Stimulated activated naive CD4-positive, alpha-beta T cell treated with Interleukin-2 at 50 U/mL for 16 hours (primary cell): ENCODE measurements around the gene ARPP21.
"Not testable (repeated sequence)": the region's sequence is repeated elsewhere in the genome, so short reads cannot be mapped to it uniquely, and the experiment has no call there.

ENCODE experiments used
- DNase-seq: peaks from one replicate; lab custom pipeline; 2025; lab: John Stamatoyannopoulos, UW

Gene ARPP21

DNA sequence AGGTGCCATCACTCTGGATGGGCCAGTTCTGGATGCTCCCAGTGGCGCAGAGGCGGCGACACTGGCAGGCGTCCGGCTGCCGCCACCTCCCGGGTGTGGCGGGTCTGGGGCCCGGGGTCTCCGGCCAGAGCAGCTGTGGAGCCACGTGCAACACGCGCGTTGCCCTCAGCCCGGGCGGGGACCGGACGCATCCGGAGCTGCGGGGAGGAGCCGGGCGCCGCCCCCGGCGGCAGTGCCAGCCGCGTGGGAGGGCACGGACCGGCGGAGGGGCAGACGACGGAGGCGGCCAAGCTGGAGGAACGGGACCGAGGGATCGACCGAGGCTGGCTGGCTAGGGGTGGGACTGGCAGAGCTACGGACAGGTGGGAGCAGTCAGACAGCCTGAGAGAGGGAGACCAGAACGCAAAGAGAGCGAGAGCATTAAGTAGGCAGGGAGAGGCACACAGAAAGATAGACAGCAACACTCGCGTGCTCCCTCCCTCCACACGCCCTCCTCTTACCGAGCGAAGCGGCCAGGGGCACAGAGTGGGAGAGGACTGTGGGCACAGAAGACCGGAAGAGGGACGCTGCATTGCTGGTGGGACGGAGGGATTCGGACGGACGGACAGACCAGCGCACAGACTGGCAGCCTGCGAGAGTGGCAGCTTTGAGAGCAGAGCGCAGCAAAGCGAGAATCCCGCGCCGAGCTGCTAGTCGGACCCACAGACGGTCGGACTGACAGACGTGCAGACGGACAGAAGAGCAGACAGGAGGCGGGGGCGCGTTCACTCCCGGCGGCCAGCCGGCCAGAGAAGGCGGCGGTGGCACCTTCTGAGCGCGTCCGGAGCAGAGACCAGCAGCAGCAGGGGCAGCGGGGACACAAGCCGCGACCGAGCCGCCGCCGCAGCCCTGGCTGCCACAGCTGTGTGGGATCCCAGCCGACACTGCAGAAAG lies at the start of gene ARPP21:
TSS of gene ARPP21 (plus strand) at position 272 of the 933 bp plus-strand sequence. CDS start 42,227 bp downstream, outside the sequence.
- DNase-seq = no peak

DNA sequence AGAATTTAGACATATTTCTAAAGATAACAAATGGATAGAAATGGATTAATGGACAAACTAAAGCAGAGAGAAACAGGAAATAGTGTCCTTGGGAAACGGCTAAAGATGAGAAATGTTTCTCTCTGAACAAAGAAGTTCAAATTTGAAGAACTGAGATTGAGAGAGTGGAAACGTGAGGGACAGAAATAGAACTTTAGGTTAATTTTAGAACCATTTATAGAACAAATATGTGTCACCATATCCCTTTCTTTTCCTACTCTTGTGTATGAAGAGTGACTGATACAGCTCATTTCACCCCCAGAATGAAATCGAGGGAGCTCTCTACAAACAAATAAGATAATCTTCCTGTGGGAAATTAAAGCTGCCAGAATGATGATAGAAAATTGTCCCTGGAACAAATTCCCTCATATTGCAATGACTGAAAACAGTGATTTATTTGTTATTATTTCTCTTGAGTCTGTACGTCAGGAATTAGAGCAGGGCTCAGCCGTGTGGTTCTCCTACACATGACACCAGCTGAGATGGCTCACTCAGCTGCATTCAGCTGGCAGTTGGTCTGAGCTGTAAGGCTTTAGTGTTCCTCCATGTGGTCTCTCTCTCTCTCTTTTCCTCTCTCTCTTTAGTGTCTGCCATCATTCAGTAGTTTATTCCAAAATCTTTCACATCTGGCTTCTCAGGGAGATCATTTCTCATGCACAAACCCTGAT lies 46.6 kb upstream of the ARPP21 start:
- no peak for DNase-seq

DNA sequence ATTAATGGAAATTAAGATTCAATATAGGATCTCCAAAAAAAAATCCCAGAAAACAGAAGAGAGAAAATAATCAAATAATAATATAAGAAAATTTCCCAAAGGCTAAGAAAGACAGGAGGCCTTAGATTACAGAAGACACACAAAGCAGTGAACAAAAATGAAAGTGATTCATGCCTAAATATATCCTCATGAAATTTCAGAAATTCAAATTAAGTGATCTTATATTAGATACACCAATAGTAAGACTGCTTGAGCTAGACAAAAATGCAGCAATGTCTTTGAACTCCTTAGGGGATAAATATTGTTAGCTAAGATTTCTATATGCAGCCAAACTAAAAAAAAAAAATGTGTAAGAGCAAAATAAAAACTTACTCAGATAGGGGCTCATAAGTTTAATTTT lies 44.6 kb upstream of the ARPP21 start:
- DNase-seq = no peak

DNA sequence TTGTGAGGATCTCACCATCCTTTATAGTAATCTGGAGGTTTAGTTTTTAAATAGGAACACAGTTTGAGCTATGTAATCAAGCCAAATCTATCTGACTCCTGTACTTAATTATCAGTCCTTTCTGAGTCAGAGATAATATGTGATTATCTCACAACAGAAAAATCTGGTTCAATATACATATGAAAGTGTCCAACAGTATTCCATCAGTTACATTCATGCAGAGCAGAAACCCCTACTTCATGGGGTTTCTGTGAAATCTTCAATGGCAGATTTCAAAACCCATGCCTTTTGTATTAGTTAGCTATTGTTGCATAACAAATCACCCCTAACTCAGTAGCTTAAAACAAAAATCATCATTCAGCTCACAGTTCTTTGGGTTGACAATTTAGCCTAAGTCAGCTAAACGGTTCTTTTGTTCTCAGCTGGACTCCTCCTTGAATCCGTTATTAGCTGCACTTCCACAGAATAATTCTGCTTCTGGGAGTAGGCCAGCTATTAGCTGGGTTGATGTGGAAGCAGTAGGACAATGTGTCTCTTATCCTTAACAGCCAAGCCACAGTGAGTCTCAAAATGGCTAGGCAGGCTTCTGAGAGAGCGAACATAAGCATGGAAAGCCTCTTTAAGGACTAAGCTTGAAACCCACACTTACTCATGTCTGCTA lies 42.9 kb upstream of the ARPP21 start:
- no peak for DNase-seq

GRCh38 chr3:35597490-35597889 lies 41.8 kb upstream of the ARPP21 start:
- no peak for DNase-seq

DNA sequence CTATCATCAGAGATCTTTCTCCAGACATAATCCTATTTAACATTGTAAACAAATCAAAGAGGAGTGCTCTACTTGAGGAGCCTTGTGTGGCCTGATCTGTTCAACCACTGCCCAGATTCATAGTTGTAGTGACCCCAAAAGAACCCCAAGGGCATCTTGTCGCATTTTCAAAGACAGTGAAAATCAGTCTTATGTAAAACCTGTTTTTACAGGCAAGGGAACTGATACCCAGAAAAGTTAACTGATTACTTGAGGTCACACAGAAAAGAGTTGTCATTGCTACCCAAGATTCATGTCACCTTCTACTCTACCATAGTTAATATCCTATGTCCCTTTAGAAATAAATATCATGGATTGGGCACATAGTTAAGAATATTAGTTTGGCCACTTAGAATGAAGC lies 40.5 kb upstream of the ARPP21 start:
- DNase-seq = no peak

DNA sequence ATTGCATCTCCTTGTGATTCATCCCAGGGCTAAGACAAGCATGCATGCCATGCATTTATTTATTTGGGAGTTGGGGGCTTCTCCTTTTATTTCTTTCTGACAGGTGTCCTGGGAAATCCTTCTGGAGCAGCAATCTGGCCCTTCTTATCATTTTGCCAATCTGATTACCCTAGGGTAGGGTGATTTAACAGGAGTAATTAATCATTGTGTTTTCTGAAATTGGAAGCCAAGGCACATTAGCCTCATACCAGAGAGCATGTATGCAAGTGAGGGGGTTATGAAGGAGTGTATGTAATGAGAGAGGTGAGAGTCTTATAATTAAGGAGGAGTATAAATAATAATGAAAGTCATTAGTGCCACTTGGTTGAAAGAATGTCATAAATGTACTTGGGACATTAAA lies 37.4 kb upstream of the ARPP21 start:
- no peak for DNase-seq

- no peak for DNase-seq
Measured at GRCh38 chr3:35602395-35602936, 36.9 kb upstream of the ARPP21 start.

DNA sequence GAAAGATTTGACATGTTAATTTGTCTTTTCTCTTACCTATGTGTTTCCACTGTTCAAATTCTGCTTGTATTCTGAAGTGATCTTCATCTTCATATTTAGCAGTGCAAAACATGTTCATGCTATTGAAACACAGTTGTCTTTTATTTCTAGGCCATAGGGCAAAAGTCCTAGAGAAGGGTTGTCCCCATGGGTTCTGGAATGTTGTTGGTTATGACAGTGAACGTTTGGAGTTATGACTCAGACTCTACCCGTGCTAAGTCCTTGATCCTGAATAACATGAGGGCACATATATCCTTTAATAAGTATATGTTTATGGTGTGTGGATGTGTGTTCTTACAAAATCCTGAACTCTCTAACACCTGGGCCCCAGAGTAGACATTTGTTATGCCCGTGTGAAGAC lies 23.0 kb upstream of the ARPP21 start:
- no peak for DNase-seq

- no peak for DNase-seq
Measured at GRCh38 chr3:35617370-35617769, 22.0 kb upstream of the ARPP21 start.

GRCh38 chr3:35620238-35620637 lies 19.1 kb upstream of the ARPP21 start:
- not testable (repeated sequence) for DNase-seq

GRCh38 chr3:35624698-35625097 lies 14.6 kb upstream of the ARPP21 start:
- DNase-seq = no peak

GRCh38 chr3:35633332-35634124 lies 5.8 kb upstream of the ARPP21 start:
- no peak for DNase-seq

- DNase-seq = no peak
Measured at GRCh38 chr3:35635407-35635806, 3.9 kb upstream of the ARPP21 start.

DNA sequence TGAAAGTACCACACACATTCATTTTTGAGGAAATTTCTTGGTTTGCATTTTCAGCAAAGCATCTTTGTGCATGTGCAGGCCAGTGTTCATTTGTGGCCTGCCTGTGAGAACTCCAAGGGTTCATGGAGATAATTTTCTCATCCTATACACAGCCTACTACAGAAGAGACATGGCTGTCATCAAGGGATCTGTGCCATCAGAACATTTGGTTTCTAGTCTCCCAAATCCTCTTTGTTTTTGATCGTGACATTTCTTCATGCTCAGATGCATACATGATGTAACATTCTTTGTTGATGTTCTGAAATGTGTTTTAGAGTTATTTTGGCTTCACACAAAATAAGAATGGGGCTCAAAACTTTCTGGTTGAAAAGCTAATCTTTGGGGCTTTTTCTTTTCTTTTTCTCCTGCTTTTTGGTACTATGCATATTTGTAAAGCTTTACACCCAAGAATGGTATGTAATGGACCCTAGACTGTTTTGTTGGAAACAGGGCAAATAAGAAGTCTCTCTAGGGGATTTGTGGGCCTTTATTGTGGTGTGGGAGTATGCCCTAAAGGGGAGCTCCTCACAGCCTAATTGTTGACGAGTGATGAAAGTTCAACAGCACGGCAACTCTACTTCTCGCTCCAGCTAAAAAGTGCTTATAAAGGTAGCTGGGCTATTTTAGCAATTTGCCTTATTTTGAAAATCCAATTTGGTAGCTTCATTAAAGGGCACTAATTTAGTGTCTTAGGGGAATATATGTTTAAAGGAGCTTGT lies 3.2 kb upstream of the ARPP21 start:
- DNase-seq = no peak

DNA sequence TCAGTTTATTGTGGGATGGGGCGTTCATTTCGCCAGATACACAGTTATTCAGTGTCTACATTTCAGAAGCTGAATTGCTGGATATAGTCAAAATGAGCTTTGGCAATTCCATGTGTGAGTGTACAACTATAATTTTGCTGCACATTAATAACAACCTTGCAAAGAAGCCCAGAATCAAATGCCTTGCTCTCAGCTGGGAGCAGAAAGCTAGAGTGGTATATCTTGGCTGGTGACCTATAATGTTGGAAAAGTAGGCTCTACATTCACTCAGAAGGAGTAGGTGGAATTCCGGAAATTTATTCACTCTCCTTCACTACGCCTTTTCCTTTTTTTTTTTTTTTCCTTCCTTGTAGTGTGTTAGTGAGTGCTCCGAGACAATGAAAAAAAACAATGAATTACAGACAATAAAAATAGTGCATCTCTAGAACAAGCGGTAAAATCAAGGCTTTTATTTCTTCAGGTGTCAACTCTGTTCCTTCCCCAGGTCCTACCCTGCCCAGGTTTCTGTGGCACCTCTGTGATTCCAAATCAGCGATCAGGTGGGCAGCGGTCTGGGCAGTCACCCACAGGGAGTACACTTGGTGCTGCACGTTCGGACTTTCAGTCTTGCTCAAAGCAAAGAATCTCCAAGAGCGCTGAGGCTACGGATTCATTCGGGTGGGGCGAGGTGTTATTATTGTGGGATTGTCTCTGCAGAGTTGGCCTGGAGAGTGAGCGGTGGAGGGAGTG lies 910 bp upstream of the ARPP21 start:
- no peak for DNase-seq

DNA sequence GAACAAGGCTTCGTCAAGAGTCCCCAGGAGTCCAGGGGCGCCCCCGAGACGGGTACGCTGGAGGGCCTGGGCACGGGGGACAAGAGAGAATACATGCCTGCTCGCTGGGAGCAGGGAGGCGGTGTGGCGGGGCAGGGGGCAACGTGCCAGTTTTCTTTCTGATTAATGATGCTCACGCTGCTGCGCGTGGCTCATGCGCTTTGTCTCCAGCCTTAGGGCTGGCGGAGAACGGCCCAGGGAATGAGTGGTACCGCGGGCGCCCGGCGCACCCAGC lies 408 bp upstream of the ARPP21 start:
- DNase-seq = no peak

DNA sequence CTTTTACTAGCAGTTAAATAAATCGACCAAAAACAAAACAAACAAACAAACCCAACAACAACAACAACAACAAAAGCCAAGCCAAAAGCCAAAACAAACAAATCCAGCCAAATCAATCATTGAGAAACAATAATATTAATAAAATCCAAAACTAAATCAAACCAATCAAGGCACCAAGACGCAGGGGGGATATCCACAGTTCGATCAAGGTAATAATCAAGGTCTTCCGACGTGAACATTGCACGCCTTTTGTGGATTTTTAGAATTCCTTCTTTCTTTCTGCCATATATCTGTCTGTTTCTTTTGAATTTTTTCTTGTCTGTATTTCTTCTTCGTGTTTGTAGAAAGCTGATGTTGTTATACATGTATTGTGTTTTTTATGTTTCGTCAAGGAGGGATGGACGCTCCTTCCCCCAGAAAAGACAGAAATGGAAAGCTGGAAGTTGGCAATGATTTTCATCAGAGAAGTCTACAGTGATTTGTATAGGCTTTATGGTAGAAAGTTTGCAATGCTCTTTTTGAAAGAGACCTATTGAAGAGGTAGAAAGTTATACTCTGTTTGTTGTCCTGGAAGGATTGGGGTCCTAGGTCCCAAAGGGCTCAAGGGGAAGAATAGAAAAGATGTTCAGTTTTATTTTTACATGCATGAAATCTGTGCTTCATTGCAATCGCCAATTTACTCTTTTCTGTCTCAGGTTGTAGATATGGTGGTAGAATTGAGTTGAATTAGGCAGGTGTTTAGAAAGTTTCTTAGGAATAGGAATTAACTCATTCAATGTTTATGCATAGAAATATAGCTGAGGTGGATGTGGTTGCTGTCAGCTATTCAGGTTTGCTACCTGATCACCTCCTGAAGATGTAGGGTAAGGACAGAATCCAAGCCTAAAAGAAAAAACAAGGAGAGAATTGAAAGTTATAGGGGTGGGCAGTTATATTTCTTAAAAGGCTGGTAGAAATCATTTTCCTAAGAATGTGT lies 1.2 kb downstream of the ARPP21 start:
- no peak for DNase-seq

DNA sequence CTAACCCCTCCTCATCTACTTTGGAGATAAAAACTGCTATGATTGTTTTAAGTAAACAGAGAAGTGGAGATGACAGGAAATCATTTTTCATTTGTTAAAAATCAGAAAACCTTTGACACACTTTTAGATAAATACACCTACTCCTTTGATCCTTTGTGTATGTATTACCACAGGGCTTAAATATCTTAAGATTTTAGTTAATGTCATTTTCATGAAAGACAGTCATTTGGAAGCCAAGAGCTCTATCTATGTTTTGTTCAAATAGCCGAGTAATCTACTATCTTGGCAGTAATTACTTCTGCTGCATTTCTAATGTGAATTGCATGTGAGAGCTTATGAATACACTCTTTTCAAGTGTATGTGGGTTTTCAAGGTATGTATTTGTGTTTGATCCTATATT lies 2.0 kb downstream of the ARPP21 start:
- DNase-seq = no peak
